ENCODE data around the gene HNRNPH2. TPM values are rescaled to one million over a fixed set of nuclear protein-coding genes. Genes with fewer than 3 reads are reported as not detected.

HNRNPH2 gene
- total RNA-seq, 1 donor from 2014 or later, result 20.6 TPM

DNA sequence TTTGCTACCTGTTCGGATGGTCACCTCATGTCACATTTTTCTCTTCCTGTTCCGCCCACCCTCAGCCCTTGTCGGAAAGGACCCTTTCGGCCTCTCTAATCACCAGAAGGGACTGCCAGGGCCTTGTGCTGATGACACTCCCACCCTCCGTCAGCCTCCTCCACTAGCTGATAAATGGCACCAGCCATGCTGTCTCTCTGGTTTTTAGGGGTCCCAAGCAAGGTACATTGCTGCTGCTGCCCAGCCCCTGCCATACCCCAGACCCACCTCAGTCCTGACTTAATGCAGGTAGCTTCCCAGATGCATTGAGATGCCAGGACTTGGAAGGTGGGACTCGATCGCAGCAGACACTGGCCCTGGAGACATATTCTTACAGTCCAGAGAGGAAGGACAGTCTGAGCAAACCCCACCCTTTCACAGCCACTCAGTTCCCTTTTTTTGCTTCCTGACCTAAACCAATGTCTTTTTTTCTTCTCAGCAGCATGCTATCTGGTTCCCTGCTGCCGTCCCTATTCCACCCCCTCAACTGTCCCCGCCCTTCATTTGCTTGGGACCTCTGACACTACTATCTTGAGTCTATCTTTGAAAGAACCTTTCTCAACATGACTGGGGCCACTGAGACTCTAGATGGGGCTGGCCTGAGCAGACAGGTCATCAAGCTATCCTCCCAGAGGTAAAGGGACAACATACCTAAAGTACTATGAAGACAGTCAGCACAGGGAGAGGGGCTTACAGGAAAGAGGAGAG is 22.1 kb upstream of the HNRNPH2 start, which contains the start of gene BTK:
TSS of gene BTK (minus strand) at position 397 of the 747 bp plus-strand sequence. CDS start 10,907 bp downstream, outside the sequence.
- no peak for DNase-seq (ENCODE audit: low spot score)
- Mint-ChIP-seq H3K27me3 (ENCODE audit: insufficient read depth) (peaks cover 6% of the 10 kb centered on the region), H3K27ac (no peak within 1 kb of the TSS), H3K4me3 (no peak within 1 kb of the TSS), H3K36me3 (ENCODE audit: low read depth) (peaks cover 2% of the 10 kb centered on the region), H3K4me1 (ENCODE audit: low read depth) (peaks cover 4% of the 10 kb centered on the region), H3K9me3 (no peaks in the 10 kb centered on the region)
- intact Hi-C loops (cut with micrococcal nuclease), result no loop called here

DNA sequence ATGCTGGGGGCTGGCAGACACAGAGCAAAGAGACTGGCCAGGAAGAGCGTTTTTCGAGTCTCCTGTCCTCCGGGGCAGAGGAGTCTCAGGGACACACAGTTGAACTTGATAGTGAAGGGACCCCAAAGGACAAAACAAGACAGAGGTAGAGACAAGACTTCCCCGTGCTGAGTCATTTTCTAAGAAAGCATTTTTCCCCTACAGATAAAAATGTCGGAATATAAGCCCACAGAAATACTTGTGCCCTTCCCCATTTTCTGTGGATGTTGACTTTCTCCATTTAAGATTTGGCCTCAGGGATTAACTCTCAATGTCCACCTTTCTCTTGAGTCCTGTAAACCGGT is 21.5 kb upstream of the HNRNPH2 start:
- H3K4me3 Mint-ChIP-seq, result no peak overlapping the region
- peaks cover 6% of the 10 kb centered on the region for H3K27me3 Mint-ChIP-seq (ENCODE audit: insufficient read depth)
- peaks cover 4% of the 10 kb centered on the region for H3K4me1 Mint-ChIP-seq (ENCODE audit: low read depth)
- intact Hi-C loops (cut with micrococcal nuclease), result no loop called here
- peaks cover 7% of the 10 kb centered on the region for H3K36me3 Mint-ChIP-seq (ENCODE audit: low read depth)
- H3K27ac Mint-ChIP-seq, result no peak overlapping the region
- no peak for DNase-seq (ENCODE audit: low spot score)
- no peaks in the 10 kb centered on the region for H3K9me3 Mint-ChIP-seq

DNA sequence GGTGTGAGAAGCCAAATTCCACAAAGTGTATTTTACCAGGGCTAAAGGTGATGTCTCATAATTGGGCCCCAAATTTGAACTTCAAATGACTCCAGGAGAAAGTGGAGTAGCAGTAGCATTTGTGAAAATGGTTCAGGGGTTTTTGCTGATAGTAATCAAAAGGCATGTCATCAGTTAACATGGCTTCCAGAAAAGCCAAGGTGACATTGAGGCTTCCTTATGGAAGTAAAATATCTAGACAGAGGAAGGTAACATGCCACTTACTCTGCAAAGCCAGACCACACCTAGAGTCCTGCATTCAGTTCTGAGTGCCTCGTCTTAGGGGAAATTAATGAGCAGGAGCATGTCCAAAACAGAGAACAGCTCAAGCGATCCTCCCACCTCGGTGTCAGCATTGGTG is 19.4 kb upstream of the HNRNPH2 start:
- Mint-ChIP-seq H3K27ac (no peak overlapping the region), H3K27me3 (ENCODE audit: insufficient read depth) (peaks cover 5% of the 10 kb centered on the region), H3K4me1 (ENCODE audit: low read depth) (peaks cover 2% of the 10 kb centered on the region), H3K4me3 (no peak overlapping the region), H3K9me3 (no peaks in the 10 kb centered on the region), H3K36me3 (ENCODE audit: low read depth) (peaks cover 26% of the 10 kb centered on the region)
- intact Hi-C loops (cut with micrococcal nuclease), result no loop called here
- no peak for DNase-seq (ENCODE audit: low spot score)

DNA sequence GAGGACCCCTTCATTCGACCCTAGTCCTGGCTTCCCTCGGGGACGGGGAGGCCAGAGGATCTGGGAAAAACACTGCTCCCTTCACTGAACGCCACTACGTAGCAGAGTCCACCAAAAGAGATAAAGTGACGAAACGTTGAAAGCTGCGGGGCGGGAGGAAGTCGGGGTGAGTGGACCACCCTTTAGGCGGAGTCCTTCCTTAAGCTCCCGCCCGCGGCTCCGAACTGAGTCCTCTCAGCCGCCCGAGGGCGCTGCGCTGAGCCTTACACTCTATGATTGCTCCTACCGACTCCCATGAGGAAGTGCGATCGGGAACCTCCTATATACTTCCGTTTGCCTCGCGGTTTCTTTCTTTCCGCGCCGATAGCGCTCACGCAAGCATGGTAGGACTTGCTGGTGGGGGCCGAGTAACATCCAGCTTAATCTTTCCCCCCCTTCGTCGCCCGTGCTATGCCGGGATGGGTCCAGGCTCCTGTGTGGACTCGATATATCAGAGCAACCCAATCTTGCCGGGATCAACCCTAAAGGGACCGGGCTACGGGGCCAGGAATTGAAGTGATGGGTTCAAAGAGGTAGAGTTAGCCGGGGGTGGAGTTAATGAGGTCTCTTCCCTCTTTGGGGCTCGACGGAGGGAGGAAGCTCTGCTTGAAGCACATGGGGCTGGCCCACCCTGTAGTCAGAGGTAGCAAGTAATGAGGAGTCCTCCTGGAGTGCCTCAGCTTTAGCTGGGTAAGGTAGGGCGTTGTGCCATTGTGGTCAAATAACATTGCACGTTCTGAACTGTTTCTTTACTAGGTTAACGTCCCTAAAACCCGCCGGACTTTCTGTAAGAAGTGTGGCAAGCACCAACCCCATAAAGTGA is 17.1 kb upstream of the HNRNPH2 start, which contains the start of gene RPL36A:
TSS of gene RPL36A (plus strand) at position 348 of the 862 bp plus-strand sequence. CDS start at position 381, 33 bp downstream.
- Mint-ChIP-seq H3K4me1 (ENCODE audit: low read depth) (peaks cover 7% of the 10 kb centered on the region), H3K4me3 (peak within 1 kb of the TSS; percentile 98), H3K27me3 (ENCODE audit: insufficient read depth) (peaks cover 2% of the 10 kb centered on the region), H3K27ac (peak within 1 kb of the TSS; percentile 94), H3K36me3 (ENCODE audit: low read depth) (peaks cover 37% of the 10 kb centered on the region), H3K9me3 (no peaks in the 10 kb centered on the region)
- DNase-seq (ENCODE audit: low spot score), result peak; percentile 75
- intact Hi-C loops (cut with micrococcal nuclease), result loop anchor here (1.0 to 5.0 kb wide), 5 partner anchors 17 to 571 kb away; partner anchors contain the start of genes CENPI, CSTF2, HNRNPH2 and TIMM8A

DNA sequence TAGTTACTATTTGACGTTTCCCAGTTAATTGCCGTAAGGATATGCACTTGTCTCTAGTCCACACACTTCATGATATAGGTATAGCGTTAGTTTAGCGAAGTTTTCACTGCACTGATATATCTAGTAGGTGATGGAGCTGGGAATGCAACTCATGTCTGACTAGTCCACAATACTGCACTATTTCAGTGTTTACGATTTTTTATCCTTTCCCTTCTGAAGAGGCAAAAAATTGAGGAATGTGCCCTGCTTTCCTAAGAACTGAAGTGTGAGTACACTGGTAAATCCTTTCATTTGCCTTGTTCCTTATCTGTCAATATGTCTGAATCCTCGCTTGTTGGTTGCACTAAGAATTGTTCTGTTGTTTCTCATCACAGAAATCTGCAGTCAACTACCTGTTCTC is 16.2 kb upstream of the HNRNPH2 start:
- intact Hi-C loops (cut with micrococcal nuclease), result loop anchor here (2.0 to 5.0 kb wide), 2 partner anchors 295 to 341 kb away; partner anchors contain the start of gene CENPI
- peaks cover 2% of the 10 kb centered on the region for H3K27me3 Mint-ChIP-seq (ENCODE audit: insufficient read depth)
- peak overlapping the region; percentile 94 for H3K27ac Mint-ChIP-seq
- peak overlapping the region; percentile 98 for H3K4me3 Mint-ChIP-seq
- no peaks in the 10 kb centered on the region for H3K9me3 Mint-ChIP-seq
- H3K4me1 Mint-ChIP-seq (ENCODE audit: low read depth), result peaks cover 8% of the 10 kb centered on the region
- DNase-seq (ENCODE audit: low spot score), result no peak
- peaks cover 38% of the 10 kb centered on the region for H3K36me3 Mint-ChIP-seq (ENCODE audit: low read depth)

DNA sequence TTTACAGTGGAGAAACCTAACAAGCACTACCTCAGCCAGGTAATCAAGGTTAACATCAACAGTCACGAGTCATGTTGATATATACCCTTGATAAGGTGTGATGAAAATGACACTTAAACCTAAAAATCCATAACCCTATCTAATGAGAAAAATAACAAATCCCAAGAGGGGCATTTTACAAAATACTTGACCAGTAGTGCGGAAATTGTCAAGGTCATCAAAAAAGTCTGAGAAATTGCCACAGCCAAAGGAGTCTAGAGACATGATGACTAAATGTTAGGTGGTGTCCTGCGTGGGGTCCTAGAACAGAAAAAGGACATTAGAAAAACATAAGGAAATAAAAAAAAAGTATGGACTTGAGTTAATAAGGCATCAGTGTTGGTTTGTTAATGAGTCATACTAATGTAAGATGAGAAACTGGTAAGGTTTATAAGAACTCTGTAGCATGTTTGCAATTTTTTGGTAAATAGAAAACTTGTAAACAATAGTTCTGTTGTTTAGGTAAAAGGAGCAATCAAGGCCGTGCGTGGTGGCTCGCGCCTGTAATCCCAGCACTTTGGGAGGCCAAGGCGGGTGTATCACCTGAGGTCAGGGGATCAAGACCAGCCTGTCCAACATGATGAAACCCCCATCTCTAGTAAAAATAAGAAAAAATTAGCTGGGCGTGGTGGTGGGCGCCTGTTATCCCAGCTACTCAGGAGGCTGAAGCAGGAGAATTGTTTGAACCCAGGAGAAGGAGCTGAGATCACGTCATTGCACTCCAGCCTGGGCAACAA is 14.3 kb upstream of the HNRNPH2 start:
- Mint-ChIP-seq H3K9me3 (no peaks in the 10 kb centered on the region), H3K4me3 (peak overlapping the region; percentile 98), H3K36me3 (ENCODE audit: low read depth) (peaks cover 38% of the 10 kb centered on the region), H3K27me3 (ENCODE audit: insufficient read depth) (no peaks in the 10 kb centered on the region), H3K4me1 (ENCODE audit: low read depth) (peaks cover 8% of the 10 kb centered on the region), H3K27ac (peak overlapping the region; percentile 70)
- no peak for DNase-seq (ENCODE audit: low spot score)
- intact Hi-C loops (cut with micrococcal nuclease), result loop anchor here (5.0 kb wide), 1 partner anchor 296 kb away; the partner anchor contains the start of gene CENPI

DNA sequence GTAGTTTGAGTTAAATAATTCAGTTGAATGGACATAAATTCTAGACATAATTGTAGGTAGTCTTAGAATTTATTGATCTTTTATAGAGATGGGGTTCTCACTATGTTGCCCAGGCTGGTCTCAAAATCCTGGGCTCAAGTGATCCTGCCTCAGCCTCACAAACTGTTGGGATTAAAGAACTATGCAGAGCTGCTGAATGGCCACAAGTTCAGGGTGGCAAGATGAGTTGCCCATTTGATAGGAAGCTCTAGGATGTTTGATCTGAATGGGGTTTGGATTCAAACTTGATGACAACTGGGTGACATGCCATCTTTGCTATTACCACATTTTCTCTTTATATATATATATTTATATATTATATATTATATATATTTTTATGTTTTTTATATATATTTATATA is 13.7 kb upstream of the HNRNPH2 start:
- no peak for DNase-seq (ENCODE audit: low spot score)
- Mint-ChIP-seq H3K27me3 (ENCODE audit: insufficient read depth) (no peaks in the 10 kb centered on the region), H3K4me1 (ENCODE audit: low read depth) (peaks cover 8% of the 10 kb centered on the region), H3K4me3 (no peak overlapping the region), H3K9me3 (no peaks in the 10 kb centered on the region), H3K27ac (no peak overlapping the region), H3K36me3 (ENCODE audit: low read depth) (peaks cover 38% of the 10 kb centered on the region)
- intact Hi-C loops (cut with micrococcal nuclease), result loop anchor here (5.0 kb wide), 1 partner anchor 297 kb away; the partner anchor contains the start of gene CENPI

DNA sequence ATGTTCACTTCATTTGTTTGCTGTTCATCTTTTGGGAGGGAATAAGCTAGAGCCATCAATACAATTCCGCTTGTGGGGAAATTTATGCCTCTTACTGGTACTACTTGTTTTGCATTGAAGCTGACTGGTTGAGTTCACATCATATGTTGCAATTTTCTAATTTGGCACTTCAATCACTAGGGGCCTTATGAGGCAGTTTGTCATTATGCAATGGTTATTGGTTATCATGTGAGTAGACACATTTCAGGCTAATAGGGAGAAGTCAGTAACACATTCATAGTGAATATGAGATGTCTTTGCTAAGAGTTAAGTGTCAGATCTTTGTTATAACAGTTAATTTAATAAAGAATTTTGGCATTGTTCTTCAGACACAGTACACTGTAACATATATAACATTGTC is 12.2 kb upstream of the HNRNPH2 start:
- Mint-ChIP-seq H3K9me3 (no peaks in the 10 kb centered on the region), H3K36me3 (ENCODE audit: low read depth) (peaks cover 45% of the 10 kb centered on the region), H3K4me1 (ENCODE audit: low read depth) (peaks cover 8% of the 10 kb centered on the region), H3K4me3 (no peak overlapping the region), H3K27me3 (ENCODE audit: insufficient read depth) (no peaks in the 10 kb centered on the region), H3K27ac (peak overlapping the region; percentile 34)
- intact Hi-C loops (cut with micrococcal nuclease), result no loop called here
- DNase-seq (ENCODE audit: low spot score), result no peak

DNA sequence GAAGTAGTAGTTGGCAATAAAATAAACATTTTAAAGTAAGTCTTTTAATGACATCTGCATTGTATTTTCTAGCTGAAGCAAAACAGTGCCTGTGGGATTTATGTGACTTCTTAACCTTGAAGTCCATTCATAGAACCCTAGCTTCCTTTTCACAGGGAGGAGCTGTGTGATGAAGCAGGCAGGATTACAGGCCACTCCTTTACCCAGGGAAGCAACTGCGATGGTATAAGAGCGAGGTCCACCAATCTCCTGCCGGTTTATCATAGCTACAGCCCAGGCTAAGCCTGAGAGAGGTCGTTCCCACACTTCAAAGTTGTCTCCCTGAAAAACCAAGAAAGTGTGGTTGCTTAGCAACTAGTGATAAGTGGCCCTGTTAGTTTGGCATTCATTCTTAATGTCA is 10.2 kb upstream of the HNRNPH2 start:
- peaks cover 31% of the 10 kb centered on the region for H3K36me3 Mint-ChIP-seq (ENCODE audit: low read depth)

DNA sequence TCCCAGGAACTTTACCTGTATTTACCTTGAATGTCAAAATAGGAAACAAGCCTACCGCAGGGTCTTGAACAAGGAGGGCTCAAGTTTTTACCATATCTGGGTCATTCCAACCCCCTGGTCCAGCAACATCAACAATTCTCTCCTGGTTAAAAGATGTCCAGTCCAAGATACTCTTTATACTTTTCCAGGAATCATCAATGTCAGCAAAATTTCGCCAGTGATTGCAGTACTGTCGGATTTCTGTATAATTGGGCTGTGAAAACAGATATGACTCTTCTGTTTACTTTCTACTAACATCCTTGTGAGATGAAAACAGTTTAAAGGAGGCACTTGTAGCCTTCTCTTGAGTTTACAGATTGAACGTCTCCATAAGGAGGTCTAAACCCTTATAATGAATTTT is 9.3 kb upstream of the HNRNPH2 start:
- Mint-ChIP-seq H3K27ac (no peak overlapping the region), H3K9me3 (no peaks in the 10 kb centered on the region), H3K27me3 (ENCODE audit: insufficient read depth) (no peaks in the 10 kb centered on the region), H3K4me3 (no peak overlapping the region), H3K4me1 (ENCODE audit: low read depth) (peaks cover 8% of the 10 kb centered on the region), H3K36me3 (ENCODE audit: low read depth) (peaks cover 26% of the 10 kb centered on the region)
- intact Hi-C loops (cut with micrococcal nuclease), result no loop called here
- DNase-seq (ENCODE audit: low spot score), result no peak

More for the DNA sequence above, 10.2 kb upstream of the HNRNPH2 start:
- DNase-seq (ENCODE audit: low spot score), result no peak
- Mint-ChIP-seq H3K9me3 (no peaks in the 10 kb centered on the region), H3K27me3 (ENCODE audit: insufficient read depth) (no peaks in the 10 kb centered on the region), H3K4me1 (ENCODE audit: low read depth) (peaks cover 8% of the 10 kb centered on the region), H3K27ac (no peak overlapping the region), H3K4me3 (no peak overlapping the region)
- intact Hi-C loops (cut with micrococcal nuclease), result no loop called here

DNA sequence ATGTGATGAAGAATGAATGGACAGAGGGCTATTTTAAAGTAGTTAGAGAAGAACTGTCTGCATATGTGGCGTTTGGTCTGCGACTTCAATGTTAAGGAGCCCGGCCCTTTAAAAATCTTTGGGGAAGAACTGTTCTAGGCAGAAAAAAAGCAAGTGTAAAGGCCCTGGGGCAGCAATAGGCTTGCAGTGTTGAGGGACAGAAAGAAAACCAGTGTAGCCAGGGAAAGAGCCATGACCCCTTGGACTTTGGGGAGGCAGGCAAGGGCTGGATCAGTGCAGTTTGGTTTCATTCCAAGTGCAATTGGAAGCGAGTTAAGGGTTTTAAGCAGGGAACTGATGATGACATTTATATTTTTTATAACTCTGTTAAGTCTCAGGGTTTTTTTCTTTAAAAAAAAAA is 8.2 kb upstream of the HNRNPH2 start:
- intact Hi-C loops (cut with micrococcal nuclease), result loop anchor here (10.0 kb wide), 1 partner anchor 1365 kb away; no protein-coding TSS in a partner anchor
- Mint-ChIP-seq H3K4me1 (ENCODE audit: low read depth) (peaks cover 8% of the 10 kb centered on the region), H3K4me3 (no peak overlapping the region), H3K9me3 (no peaks in the 10 kb centered on the region), H3K36me3 (ENCODE audit: low read depth) (peaks cover 29% of the 10 kb centered on the region), H3K27me3 (ENCODE audit: insufficient read depth) (no peaks in the 10 kb centered on the region), H3K27ac (no peak overlapping the region)
- DNase-seq (ENCODE audit: low spot score), result no peak

DNA sequence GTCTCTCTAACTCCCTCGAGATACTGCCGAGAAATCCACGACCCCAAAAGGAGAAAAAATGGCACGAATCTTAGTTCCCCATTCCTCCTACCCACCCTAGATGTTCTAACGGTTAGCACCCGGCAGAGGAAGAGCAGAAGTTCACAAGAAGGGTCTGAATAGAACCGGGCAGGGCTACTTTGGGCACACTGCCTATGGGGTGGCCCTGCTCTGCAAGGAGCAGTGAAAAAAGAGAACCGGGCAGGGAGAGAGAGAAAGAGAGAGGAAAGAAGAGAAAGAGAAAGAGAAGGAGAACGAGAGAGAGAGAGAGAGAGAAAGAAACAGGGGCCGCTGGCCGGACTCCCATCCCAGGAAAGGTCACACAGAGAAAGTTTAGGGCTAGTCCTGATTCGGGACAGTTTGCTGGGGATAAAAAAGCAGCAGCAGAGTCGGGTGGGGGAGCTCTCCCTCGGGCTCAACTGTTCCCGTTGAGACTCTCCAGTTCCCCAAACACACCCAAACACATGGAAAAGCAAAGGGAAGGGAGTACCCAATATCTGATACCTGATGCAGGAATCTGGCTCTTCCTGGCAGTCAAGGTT is 765 bp upstream of the HNRNPH2 start:
- DNase-seq (ENCODE audit: low spot score), result no peak
- H3K9me3 Mint-ChIP-seq, result no peaks in the 10 kb centered on the region
- H3K36me3 Mint-ChIP-seq (ENCODE audit: low read depth), result peaks cover 26% of the 10 kb centered on the region
- H3K27ac Mint-ChIP-seq, result peak overlapping the region; percentile 98
- H3K4me1 Mint-ChIP-seq (ENCODE audit: low read depth), result peaks cover 28% of the 10 kb centered on the region
- intact Hi-C loops (cut with micrococcal nuclease), result loop anchor here (5.0 to 10.0 kb wide), 5 partner anchors 310 to 1358 kb away; partner anchors contain the start of genes CENPI, CSTF2, TRMT2B and XKRX
- peak overlapping the region; percentile 99 for H3K4me3 Mint-ChIP-seq
- H3K27me3 Mint-ChIP-seq (ENCODE audit: insufficient read depth), result no peaks in the 10 kb centered on the region
